MM.1S (cell line): ENCODE results near the gene MRPL48.

Experiments
- DNase-seq: peaks from one replicate; pipeline ENCODE4 v3.0.0-alpha.2; 2015
- H2AFZ ChIP-seq: fragments of 300-600 bp; sonication (generic); 2 replicates; pipeline ENCODE4 v1.6.0; 2016; ENCODE audit warnings: antibody characterized with exemption, low read length
- H3F3A ChIP-seq: fragments of 300-600 bp; sonication (generic); 2 replicates; pipeline ENCODE4 v1.6.1; 2016; ENCODE audit warnings: mild to moderate bottlenecking, antibody characterized with exemption, low read length, moderate library complexity, mixed read lengths; ENCODE audit not compliant: insufficient read depth
- H3K27ac ChIP-seq: fragments of 300-600 bp; sonication (generic); 2 replicates; pipeline ENCODE4 v1.5.1; 2016; ENCODE audit warnings: mild to moderate bottlenecking, low read length
- H3K27me3 ChIP-seq: fragments of 300-600 bp; sonication (generic); replicated peaks from 2 replicates; pipeline ENCODE4 v1.6.0; 2016; ENCODE audit warnings: low read length; ENCODE audit not compliant: insufficient read depth
- H3K36me3 ChIP-seq: fragments of 300-600 bp; sonication (generic); replicated peaks from 2 replicates; pipeline ENCODE4 v1.6.1; 2016; ENCODE audit warnings: mild to moderate bottlenecking, low read length, mixed read lengths; ENCODE audit not compliant: insufficient read depth
- H3K4me1 ChIP-seq: fragments of 300-600 bp; sonication (generic); 2 replicates; pipeline ENCODE4 v1.6.1; 2016; ENCODE audit warnings: low read length, mixed read lengths
- H3K4me2 ChIP-seq: fragments of 300-600 bp; sonication (generic); 2 replicates; pipeline ENCODE4 v1.6.0; 2016; ENCODE audit warnings: low read depth, low read length
- H3K4me3 ChIP-seq: fragments of 300-600 bp; sonication (generic); 2 replicates; pipeline ENCODE4 v1.5.1; 2016; ENCODE audit warnings: low read length, mixed read lengths
- H3K79me2 ChIP-seq: fragments of 300-600 bp; sonication (generic); 2 replicates; pipeline ENCODE4 v1.6.1; 2016; ENCODE audit warnings: mixed run types, low read length, mixed read lengths
- H3K9ac ChIP-seq: fragments of 300-600 bp; sonication (generic); 2 replicates; pipeline ENCODE4 v1.6.1; 2016; ENCODE audit warnings: low read length, mixed read lengths
- H3K9me2 ChIP-seq: fragments of 300-600 bp; sonication (generic); replicated peaks from 2 replicates; pipeline ENCODE4 v1.6.1; 2016; ENCODE audit warnings: mild to moderate bottlenecking, low read length, mixed read lengths; ENCODE audit not compliant: insufficient read depth
- H3K9me3 ChIP-seq: fragments of 300-600 bp; sonication (generic); replicated peaks from 2 replicates; pipeline ENCODE4 v1.6.1; 2016; ENCODE audit warnings: mild to moderate bottlenecking, low read length, mixed read lengths; ENCODE audit not compliant: insufficient read depth
- H4K20me1 ChIP-seq: fragments of 300-600 bp; sonication (generic); 2 replicates; pipeline ENCODE4 v1.6.1; 2016; ENCODE audit warnings: mild to moderate bottlenecking, low read length, moderate library complexity, mixed read lengths; ENCODE audit not compliant: insufficient read depth
- CTCF ChIP-seq: fragments of 300-600 bp; sonication (generic); IDR thresholded peaks from 2 replicates; pipeline ENCODE4 v1.5.1; 2016; ENCODE audit warnings: antibody characterized with exemption, low read length, mixed read lengths
- EZH2 ChIP-seq: fragments of 300-600 bp; sonication (generic); optimal IDR thresholded peaks from 2 replicates; pipeline ENCODE3; 2017; ENCODE audit warnings: low read depth, mild to moderate bottlenecking, antibody characterized with exemption, low read length, mixed read lengths
- EZH2phosphoT487 ChIP-seq: fragments of 300-600 bp; sonication (generic); IDR thresholded peaks from 2 replicates; pipeline ENCODE4 v1.6.1; 2018; ENCODE audit warnings: antibody characterized with exemption, low read length

Gene MRPL48

GRCh38 chr11:73893041-73893440 lies 105.4 kb downstream of the MRPL48 start:
- Histone ChIP-seq H3K27ac (no peak overlapping the region), H3K9me3 (no peaks in the 10 kb centered on the region), H3K4me2 (no peak overlapping the region), H3K4me3 (no peak overlapping the region), H3K36me3 (peaks cover 4% of the 10 kb centered on the region; the same call in 1 of the 2 replicates), H3K9ac (no peak overlapping the region), H3K9me2 (no peaks in the 10 kb centered on the region), H2AFZ (no peak overlapping the region), H3K27me3 (no peaks in the 10 kb centered on the region), H4K20me1 (no peaks in the 10 kb centered on the region), H3K4me1 (no peaks in the 10 kb centered on the region), H3F3A (no peaks in the 10 kb centered on the region), H3K79me2 (no peaks in the 10 kb centered on the region)
- DNase-seq = no peak
- TF ChIP-seq CTCF = no peak

GRCh38 chr11:73894725-73895335 lies 107.2 kb downstream of the MRPL48 start:
- H3K4me1 ChIP-seq = no peaks in the 10 kb centered on the region
- no peaks in the 10 kb centered on the region for H4K20me1 ChIP-seq
- no peaks in the 10 kb centered on the region for H3F3A ChIP-seq
- no peaks in the 10 kb centered on the region for H3K9me2 ChIP-seq
- DNase-seq = no peak
- no peaks in the 10 kb centered on the region for H3K79me2 ChIP-seq
- H3K9me3 ChIP-seq = no peaks in the 10 kb centered on the region
- no peaks in the 10 kb centered on the region for H3K27me3 ChIP-seq
- no peak overlapping the region for H3K4me2 ChIP-seq
- H3K36me3 ChIP-seq = no peaks in the 10 kb centered on the region
- no peak overlapping the region for H3K4me3 ChIP-seq
- no peak overlapping the region for H3K9ac ChIP-seq
- no peak for TF ChIP-seq EZH2
- no peak for TF ChIP-seq CTCF
- TF ChIP-seq EZH2phosphoT487 = no peak
- no peak overlapping the region for H3K27ac ChIP-seq
- no peak overlapping the region for H2AFZ ChIP-seq

- no peaks in the 10 kb centered on the region for H3K9me2 ChIP-seq
- H2AFZ ChIP-seq = no peak overlapping the region
- DNase-seq = no peak
- no peak overlapping the region for H3K27ac ChIP-seq
- H3K36me3 ChIP-seq = no peaks in the 10 kb centered on the region
- no peaks in the 10 kb centered on the region for H3K9me3 ChIP-seq
- H3K79me2 ChIP-seq = no peaks in the 10 kb centered on the region
- H3K4me1 ChIP-seq = no peaks in the 10 kb centered on the region
- TF ChIP-seq EZH2phosphoT487 = no peak
- TF ChIP-seq EZH2 = no peak
- no peak for TF ChIP-seq CTCF
- no peak overlapping the region for H3K9ac ChIP-seq
- H3F3A ChIP-seq = no peaks in the 10 kb centered on the region
- H3K4me3 ChIP-seq = no peak overlapping the region
- no peaks in the 10 kb centered on the region for H3K27me3 ChIP-seq
- H3K4me2 ChIP-seq = no peak overlapping the region
- no peaks in the 10 kb centered on the region for H4K20me1 ChIP-seq
Observed at GRCh38 chr11:73902303-73902702, 114.6 kb downstream of the MRPL48 start.
